Camera-type eye (tissue), 1 donor: ENCODE data around the gene SLC34A2. TPM values are rescaled to one million over a fixed set of nuclear protein-coding genes. Genes with fewer than 3 reads are reported as not detected.

ENCODE experiments used
- total RNA-seq: library from RNA; depleted of rRNA; stranded (reverse); fragments of >200 nt; gene quantifications from one replicate; pipeline ENCODE4 v1.2.3, GENCODE V29; 2014

The SLC34A2 gene, protein sequence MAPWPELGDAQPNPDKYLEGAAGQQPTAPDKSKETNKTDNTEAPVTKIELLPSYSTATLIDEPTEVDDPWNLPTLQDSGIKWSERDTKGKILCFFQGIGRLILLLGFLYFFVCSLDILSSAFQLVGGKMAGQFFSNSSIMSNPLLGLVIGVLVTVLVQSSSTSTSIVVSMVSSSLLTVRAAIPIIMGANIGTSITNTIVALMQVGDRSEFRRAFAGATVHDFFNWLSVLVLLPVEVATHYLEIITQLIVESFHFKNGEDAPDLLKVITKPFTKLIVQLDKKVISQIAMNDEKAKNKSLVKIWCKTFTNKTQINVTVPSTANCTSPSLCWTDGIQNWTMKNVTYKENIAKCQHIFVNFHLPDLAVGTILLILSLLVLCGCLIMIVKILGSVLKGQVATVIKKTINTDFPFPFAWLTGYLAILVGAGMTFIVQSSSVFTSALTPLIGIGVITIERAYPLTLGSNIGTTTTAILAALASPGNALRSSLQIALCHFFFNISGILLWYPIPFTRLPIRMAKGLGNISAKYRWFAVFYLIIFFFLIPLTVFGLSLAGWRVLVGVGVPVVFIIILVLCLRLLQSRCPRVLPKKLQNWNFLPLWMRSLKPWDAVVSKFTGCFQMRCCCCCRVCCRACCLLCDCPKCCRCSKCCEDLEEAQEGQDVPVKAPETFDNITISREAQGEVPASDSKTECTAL
- total RNA-seq: 25.5 TPM

DNA sequence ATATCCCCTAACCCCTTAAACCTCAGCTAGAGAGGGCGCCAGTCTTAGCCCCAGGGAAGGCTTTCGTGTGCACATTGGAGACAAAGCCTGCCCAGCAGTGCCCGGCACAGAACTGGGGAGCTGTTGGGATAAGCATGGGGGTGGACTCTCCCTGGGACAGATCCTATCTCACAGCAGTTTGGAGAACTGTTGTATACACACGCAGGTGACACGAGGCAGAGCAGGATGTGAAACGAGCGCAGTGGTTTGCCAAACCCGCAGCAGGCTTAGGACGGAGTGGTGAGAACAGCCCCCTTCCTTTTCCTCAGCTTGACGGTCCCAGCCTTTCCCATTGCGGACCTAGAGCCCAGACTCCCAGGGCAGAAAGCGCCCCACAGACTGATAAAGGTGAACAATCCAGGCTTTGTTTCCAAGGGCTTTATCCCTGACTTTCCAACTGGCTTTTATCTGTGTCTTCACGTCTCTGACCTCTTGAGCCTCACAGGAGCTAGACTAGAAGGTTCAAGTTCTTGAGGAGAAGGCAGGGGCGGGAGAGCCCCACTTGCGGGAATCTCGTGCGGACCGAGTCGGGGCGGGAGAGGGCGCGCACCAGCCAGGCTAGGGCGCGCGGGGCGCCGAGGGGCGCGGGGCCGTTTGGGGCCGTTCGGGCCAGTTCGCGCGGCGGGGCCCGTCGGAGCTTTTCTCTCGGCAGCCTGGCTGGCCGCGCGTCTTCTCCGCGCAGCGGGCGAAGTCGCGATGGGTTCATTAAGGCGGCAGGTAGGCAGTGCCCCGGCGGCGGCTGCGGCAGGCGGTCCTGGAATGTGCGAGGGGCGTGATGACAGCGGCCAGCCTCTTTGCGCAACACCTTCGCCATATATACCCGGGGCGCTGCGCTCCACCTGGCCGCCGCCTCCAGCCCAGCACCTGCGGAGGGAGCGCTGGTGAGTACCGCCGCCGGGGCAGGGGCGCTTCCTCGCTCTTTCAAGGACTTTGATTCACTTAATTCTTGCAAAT, at the start of gene SLC34A2:
SLC34A2 (plus strand) TSS at position 881 of the 993 bp plus-strand sequence. CDS start 6,650 bp downstream, outside the sequence.

Other genes with a start within 250 kb of the SLC34A2 start
- 140 TPM for gene SEL1L3, start 207.1 kb downstream of the SLC34A2 start, total RNA-seq